GM19238 (cell line): ENCODE results near the gene SLC25A30.
"Not testable (repeated sequence)": the region's sequence is repeated elsewhere in the genome, so short reads cannot be mapped to it uniquely, and the experiment has no call there.

Source experiments
- DNase-seq: peaks from one replicate; pipeline ENCODE4 v3.0.0; 2011; ENCODE audit warnings: low spot score; ENCODE audit not compliant: insufficient read length

Gene SLC25A30

GRCh38 chr13:45368005-45368404 lies 50.2 kb downstream of the SLC25A30 start:
- no peak for DNase-seq

- DNase-seq = peak; percentile 66
Observed at GRCh38 chr13:45367358-45367757, 50.8 kb downstream of the SLC25A30 start.

GRCh38 chr13:45365558-45365885 lies 52.7 kb downstream of the SLC25A30 start:
- no peak for DNase-seq

- no peak for DNase-seq
Observed at GRCh38 chr13:45364876-45365557, 53.2 kb downstream of the SLC25A30 start.

GRCh38 chr13:45362939-45363338 lies 55.2 kb downstream of the SLC25A30 start:
- DNase-seq = no peak

- no peak for DNase-seq
Observed at GRCh38 chr13:45361596-45362206, 56.5 kb downstream of the SLC25A30 start.

GRCh38 chr13:45356966-45357672 lies 61.1 kb downstream of the SLC25A30 start:
- DNase-seq = no peak

- no peak for DNase-seq
Observed at GRCh38 chr13:45353895-45354294, 64.3 kb downstream of the SLC25A30 start.

GRCh38 chr13:45352031-45352430 lies 66.1 kb downstream of the SLC25A30 start:
- DNase-seq = no peak

GRCh38 chr13:45350152-45350551 lies 68.0 kb downstream of the SLC25A30 start:
- DNase-seq = no peak

GRCh38 chr13:45349438-45349837 lies 68.7 kb downstream of the SLC25A30 start:
- DNase-seq = no peak

GRCh38 chr13:45344064-45344463 lies 74.1 kb downstream of the SLC25A30 start:
- not testable (repeated sequence) for DNase-seq
